IPS-15b (cell line): ENCODE results near the gene SLC9A8.
A peak's percentile ranks its signal among the peaks of the same experiment; 100 is the strongest.

Experiments used
- H3K27me3 ChIP-seq: one replicate; pipeline ENCODE4 v1.6.1; 2013; ENCODE audit warnings: low read length; ENCODE audit not compliant: control insufficient read depth, insufficient read depth
- H3K36me3 ChIP-seq: one replicate; pipeline ENCODE4 v1.6.1; 2013; ENCODE audit warnings: low read length; ENCODE audit not compliant: control insufficient read depth, insufficient read depth
- H3K4me1 ChIP-seq: one replicate; pipeline ENCODE4 v1.6.1; 2013; ENCODE audit warnings: mild to moderate bottlenecking, low read length; ENCODE audit not compliant: control insufficient read depth, insufficient read depth
- H3K4me3 ChIP-seq: one replicate; pipeline ENCODE4 v1.5.1; 2013; ENCODE audit warnings: low read depth, low read length
- H3K9ac ChIP-seq: one replicate; pipeline ENCODE4 v1.6.1; 2013; ENCODE audit warnings: low read depth, mild to moderate bottlenecking, low read length
- H3K9me3 ChIP-seq: one replicate; pipeline ENCODE4 v1.6.1; 2013; ENCODE audit warnings: mild to moderate bottlenecking, low read length; ENCODE audit not compliant: control insufficient read depth, insufficient read depth

SLC9A8 gene

DNA sequence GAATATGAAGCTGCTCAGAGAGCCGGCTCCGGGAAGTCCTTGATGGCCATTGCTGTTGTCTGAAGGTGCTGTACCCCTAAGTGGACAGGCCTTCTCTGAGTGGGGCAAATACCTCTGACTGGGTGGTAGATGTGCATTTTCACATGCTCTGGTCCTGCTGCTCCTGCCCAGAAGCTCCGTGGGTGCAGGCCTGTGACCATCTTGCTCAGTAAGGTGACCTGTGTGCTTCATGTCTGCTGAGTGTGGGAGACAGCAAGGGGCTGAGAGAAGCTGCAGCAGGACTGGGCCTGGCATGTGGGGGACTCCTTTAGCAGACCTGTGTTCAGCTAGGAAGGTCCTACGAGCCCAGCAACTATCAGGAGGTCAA, 97.7 kb downstream of the SLC9A8 start:
- Histone ChIP-seq H3K9ac (no peak overlapping the region), H3K9me3 (no peaks in the 10 kb centered on the region), H3K4me1 (peaks cover 2% of the 10 kb centered on the region), H3K36me3 (peaks cover 24% of the 10 kb centered on the region), H3K4me3 (no peak overlapping the region), H3K27me3 (no peaks in the 10 kb centered on the region)

- H3K4me1 ChIP-seq = peaks cover 2% of the 10 kb centered on the region
- H3K27me3 ChIP-seq = peaks cover 1% of the 10 kb centered on the region
- peak overlapping the region; percentile 37 for H3K9ac ChIP-seq
- peak overlapping the region; percentile 99 for H3K4me3 ChIP-seq
- peaks cover 2% of the 10 kb centered on the region for H3K36me3 ChIP-seq
- no peaks in the 10 kb centered on the region for H3K9me3 ChIP-seq
These were observed 100.9 kb downstream of the SLC9A8 start for GRCh38 chr20:49913399-49914047.

DNA sequence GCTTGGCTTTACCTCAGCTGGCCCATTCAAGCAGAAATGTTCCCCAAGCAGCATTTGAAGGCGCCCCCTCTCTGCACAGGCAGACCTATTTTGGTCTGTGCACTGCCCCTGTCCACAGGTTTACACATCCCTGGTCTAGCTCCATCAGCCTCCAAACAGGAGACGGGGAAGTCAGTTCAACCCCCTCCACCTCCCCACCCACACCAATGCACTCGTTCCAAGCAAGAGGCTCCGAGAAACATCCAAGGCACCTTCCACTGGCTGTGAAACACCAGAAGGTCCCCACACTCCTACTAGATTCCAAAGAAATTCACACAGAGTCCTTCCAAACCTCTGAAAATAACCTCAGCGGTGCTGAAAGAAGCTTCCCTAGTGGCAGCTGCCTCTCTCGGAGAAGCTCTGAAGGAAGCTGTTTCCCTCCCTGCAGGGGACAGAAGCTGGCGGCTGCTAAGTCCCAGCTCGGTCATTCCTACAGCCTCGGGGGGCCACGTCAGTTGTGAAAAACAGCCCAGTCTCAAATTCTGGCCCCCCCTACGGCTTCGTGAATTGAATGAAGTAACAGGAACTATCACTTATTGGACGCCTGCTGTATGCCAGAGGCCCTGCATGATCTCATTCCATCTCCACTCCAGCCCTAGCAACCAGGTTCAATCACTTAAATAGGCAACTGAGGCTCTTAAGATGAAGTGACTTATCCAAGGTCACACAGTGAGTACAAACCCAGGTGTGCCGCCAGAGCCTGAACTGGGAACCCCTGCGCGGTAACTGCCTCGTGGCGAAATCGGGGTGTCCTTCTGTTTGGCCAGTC, 101.9 kb downstream of the SLC9A8 start:
- H3K27me3 ChIP-seq = peaks cover 2% of the 10 kb centered on the region
- peak overlapping the region; percentile 99 for H3K4me3 ChIP-seq
- peaks cover 2% of the 10 kb centered on the region for H3K4me1 ChIP-seq
- H3K9me3 ChIP-seq = no peaks in the 10 kb centered on the region
- H3K36me3 ChIP-seq = peaks cover under 1% of the 10 kb centered on the region
- H3K9ac ChIP-seq = peak overlapping the region; percentile 98

DNA sequence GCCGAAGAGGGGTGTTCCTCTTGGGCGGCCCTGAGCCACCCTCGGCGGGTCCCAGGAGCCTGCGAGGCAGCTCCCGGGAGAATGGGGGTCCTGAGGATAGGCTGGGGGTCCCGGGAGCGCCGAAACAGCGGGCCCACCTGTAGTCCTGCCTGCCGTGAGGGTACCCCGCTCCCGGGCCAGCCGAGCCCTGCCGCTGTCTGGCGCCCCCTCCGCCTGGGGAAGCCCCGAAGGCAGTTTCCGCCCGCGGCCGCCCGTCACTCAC, 102.4 kb downstream of the SLC9A8 start:
- Histone ChIP-seq H3K9ac (peak overlapping the region; percentile 98), H3K9me3 (no peaks in the 10 kb centered on the region), H3K4me3 (peak overlapping the region; percentile 99), H3K27me3 (peaks cover 2% of the 10 kb centered on the region), H3K36me3 (no peaks in the 10 kb centered on the region), H3K4me1 (peaks cover 2% of the 10 kb centered on the region)

DNA sequence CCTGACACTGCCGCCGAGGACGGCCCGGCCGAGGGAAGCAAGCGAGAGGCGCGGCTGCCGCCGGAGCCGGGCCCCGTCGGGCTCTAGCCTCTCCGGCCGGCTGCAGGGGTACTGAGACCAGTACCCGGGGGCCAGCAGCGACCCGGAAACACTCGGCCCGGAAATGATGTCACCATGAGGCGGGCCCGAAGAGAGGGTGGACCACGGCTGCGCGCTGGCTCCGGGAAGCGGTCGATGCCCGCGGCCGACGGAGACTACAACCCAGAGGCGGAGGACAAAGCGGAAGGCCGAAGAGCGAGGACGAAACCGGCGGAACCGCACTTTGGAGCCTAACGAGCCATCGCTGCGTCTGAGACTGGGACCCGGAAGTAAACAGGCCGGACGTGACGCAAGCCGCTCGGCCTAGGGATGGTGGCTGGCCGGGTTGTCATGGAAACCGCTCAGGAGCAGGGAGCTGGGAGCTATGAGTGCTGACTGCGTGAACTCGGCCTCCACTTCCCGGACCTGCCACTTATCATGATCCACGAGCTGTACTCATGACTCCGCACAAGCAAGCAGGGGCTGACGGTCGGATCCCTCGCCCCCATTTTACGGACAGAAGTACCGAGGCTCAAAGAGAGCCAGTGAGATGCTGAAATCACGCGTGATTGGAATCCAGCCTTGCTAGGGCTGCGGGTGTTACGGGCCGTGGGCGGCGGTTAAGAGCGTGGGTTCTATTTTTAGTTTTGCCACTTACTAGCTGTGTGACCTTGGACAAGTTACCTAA, 102.9 kb downstream of the SLC9A8 start, which contains the start of gene SPATA2:
TSS of gene SPATA2 (minus strand) at position 150 of the 766 bp plus-strand sequence. CDS start 7,039 bp downstream, outside the sequence.
- Histone ChIP-seq H3K9me3 (no peaks in the 10 kb centered on the region), H3K36me3 (no peaks in the 10 kb centered on the region), H3K9ac (peak within 1 kb of the TSS; percentile 98), H3K4me3 (peak within 1 kb of the TSS; percentile 99), H3K4me1 (peaks cover 2% of the 10 kb centered on the region), H3K27me3 (peaks cover 2% of the 10 kb centered on the region)

DNA sequence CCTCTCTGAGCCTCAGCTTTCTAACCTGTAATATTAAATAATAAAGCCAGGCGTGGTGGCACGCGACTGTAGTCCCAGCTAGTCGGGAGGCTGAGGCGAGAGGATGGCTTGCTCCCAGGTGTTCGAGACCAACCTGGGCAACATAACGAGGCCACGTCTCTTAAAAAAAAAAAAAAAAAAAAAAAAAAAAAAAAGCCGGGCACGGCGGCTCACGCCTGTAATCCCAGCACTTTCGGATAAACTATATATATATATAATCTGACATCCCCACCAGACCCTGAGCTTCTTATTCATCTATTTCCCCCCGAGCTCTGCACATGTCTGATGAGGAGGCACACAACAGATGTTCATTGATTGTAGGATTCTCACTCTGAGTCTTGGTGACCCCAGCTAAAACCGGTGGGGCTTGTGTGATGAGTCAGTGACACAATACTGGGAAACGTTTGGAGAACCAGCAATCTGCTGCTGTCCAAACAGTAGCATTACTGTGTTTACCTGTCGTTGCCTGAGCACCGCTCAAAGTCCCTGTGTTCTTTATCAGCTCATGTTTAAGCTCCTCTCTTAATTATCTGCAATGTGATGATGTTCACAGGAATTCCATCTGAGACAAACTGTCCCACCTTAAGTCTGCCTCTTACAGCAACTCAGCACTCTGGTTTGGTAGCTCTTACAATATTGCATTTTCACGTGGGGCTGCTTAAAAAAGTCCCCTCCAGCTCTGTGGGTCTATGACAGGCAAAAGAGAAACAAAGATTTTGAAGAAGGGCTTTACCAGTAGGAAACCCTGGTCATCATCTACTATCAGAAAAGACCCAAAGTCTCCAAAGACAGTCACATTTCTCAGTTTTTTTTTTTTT, 103.7 kb downstream of the SLC9A8 start:
- H3K27me3 ChIP-seq = peaks cover 2% of the 10 kb centered on the region
- H3K4me1 ChIP-seq = peaks cover 2% of the 10 kb centered on the region
- H3K36me3 ChIP-seq = no peaks in the 10 kb centered on the region
- no peak overlapping the region for H3K9ac ChIP-seq
- peak overlapping the region; percentile 99 for H3K4me3 ChIP-seq
- no peaks in the 10 kb centered on the region for H3K9me3 ChIP-seq

DNA sequence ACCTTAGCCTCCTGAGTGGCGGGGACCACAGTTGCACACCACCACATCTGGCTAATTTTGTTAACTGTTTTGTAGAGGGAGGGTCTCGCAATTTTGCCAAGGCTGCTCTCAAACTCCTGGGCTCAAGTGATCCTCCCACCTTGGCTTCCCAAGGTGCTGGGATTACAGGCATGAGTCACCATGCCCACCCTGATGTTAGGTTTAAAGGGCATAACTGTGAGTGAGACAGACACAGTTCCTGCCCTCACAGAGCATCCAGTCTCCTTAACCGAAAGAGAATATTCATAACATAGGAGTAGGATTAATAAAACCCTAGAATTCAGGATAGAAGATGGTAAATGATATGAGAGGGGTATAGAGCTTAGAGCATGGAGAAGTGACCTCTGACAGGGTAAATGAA, 105.8 kb downstream of the SLC9A8 start:
- H3K4me1 ChIP-seq = peaks cover 2% of the 10 kb centered on the region
- H3K9me3 ChIP-seq = no peaks in the 10 kb centered on the region
- H3K27me3 ChIP-seq = peaks cover 2% of the 10 kb centered on the region
- H3K9ac ChIP-seq = no peak overlapping the region
- no peak overlapping the region for H3K4me3 ChIP-seq
- no peaks in the 10 kb centered on the region for H3K36me3 ChIP-seq

DNA sequence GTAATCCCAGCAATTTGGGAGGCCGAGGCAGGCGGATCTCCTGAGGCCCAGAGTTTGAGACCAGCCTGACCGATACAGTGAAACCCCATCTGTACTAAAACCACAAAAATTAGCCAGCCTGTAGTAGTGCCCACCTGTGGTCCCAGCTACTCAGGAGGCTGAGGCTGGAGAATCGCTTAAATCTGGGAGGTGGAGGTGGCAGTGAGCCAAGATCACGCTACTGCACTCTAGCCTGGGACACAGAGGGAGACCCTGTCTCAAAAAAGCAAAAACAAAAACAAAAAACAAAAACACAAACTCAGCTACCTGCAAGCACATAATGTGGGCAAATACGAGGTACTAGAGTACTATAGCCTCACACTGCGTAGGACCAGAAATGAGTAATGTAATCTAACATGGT, 106.4 kb downstream of the SLC9A8 start:
- no peaks in the 10 kb centered on the region for H3K4me1 ChIP-seq
- H3K9me3 ChIP-seq = no peaks in the 10 kb centered on the region
- H3K27me3 ChIP-seq = peaks cover 2% of the 10 kb centered on the region
- H3K4me3 ChIP-seq = no peak overlapping the region
- H3K36me3 ChIP-seq = no peaks in the 10 kb centered on the region
- H3K9ac ChIP-seq = no peak overlapping the region

DNA sequence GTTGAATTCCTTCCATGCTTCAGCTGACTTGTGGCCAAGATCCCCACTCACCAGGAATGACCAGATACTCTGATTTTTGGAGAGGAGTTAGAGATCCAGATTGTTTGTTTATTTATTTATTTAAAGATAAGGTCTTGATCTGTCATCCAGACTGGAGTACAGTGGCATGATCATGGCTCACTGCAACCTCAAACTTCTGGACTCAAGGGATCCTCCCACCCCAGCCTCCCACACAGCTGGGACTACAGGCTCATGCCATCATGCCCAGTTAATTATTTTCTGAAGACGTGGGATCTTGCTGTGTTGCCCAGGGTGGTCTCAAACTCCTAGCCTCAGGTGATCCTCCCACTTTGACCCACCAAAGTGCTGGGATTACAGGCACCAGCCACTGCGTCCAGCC, 106.8 kb downstream of the SLC9A8 start:
- Histone ChIP-seq H3K4me1 (no peaks in the 10 kb centered on the region), H3K4me3 (no peak overlapping the region)

GRCh38 chr20:49924247-49924646, 111.6 kb downstream of the SLC9A8 start:
- Histone ChIP-seq H3K36me3 (no peaks in the 10 kb centered on the region), H3K9ac (no peak overlapping the region), H3K9me3 (no peaks in the 10 kb centered on the region), H3K27me3 (no peaks in the 10 kb centered on the region), H3K4me3 (no peak overlapping the region), H3K4me1 (no peaks in the 10 kb centered on the region)

More for the DNA sequence above, 106.8 kb downstream of the SLC9A8 start:
- H3K9ac ChIP-seq = no peak overlapping the region
- H3K36me3 ChIP-seq = no peaks in the 10 kb centered on the region
- peaks cover 2% of the 10 kb centered on the region for H3K27me3 ChIP-seq
- no peaks in the 10 kb centered on the region for H3K9me3 ChIP-seq

DNA sequence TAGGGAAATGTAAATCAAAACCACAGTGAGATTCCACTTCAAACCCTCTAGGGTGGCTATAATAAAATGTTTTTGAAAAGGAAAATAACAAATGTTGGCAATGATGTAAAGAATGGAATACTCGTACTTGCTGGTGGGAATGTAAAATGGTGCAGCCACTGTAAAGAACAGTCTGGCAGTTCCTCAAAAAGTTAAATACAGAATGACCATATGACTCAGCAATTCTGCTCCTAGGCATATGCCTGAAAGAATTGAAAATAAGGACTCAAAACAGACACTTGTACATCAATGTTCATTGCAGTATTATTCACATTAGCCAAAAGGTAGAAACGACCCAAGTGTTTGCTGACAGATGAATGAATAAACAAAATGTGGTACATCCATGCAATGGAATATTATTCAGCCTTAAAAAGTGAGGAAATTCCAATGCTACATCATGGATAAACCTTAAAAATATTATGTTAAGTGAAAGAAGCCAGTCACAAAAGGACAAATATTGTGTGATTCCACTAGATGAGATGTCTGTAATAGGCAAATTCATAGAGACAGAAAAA, 113.3 kb downstream of the SLC9A8 start:
- H3K36me3 ChIP-seq = no peaks in the 10 kb centered on the region
- no peaks in the 10 kb centered on the region for H3K27me3 ChIP-seq
- H3K4me1 ChIP-seq = no peaks in the 10 kb centered on the region
- no peak overlapping the region for H3K9ac ChIP-seq
- no peaks in the 10 kb centered on the region for H3K9me3 ChIP-seq
- no peak overlapping the region for H3K4me3 ChIP-seq
